ENCODE results near the gene PRRX2.

GRCh38 chr9:129672702-129673101 is 7.3 kb downstream of the PRRX2 start:
- TF ChIP-seq ZNF350 (tag by site-specific recombination; IDR thresholded peaks at IDR 0.05) = no peak
- no peak for TF ChIP-seq CTCF (tag by site-specific recombination; IDR thresholded peaks at IDR 0.05)
- no peak for TF ChIP-seq REST (tag by site-specific recombination; IDR thresholded peaks at IDR 0.05)
- TF ChIP-seq ZNF585B (tag by site-specific recombination; IDR thresholded peaks at IDR 0.05) = no peak
- TF ChIP-seq ZSCAN18 (tag by site-specific recombination; IDR thresholded peaks at IDR 0.05) = no peak
- no peak for TF ChIP-seq BCL6B (tag by site-specific recombination; IDR thresholded peaks at IDR 0.05)
- TF ChIP-seq ZNF10 (tag by site-specific recombination; IDR thresholded peaks at IDR 0.05) = no peak
- no peak for TF ChIP-seq ZFP3 (tag by site-specific recombination; IDR thresholded peaks at IDR 0.05; ENCODE audit: low read depth)
- no peak for TF ChIP-seq YY1 (tag by site-specific recombination; IDR thresholded peaks at IDR 0.05)
- TF ChIP-seq ZNF274 (IDR thresholded peaks at IDR 0.05; ENCODE audit: low read length) = no peak
- TF ChIP-seq ZNF274 (tag by site-specific recombination; IDR thresholded peaks at IDR 0.05; ENCODE audit: borderline replicate concordance) = no peak
- no peak for TF ChIP-seq ZNF133 (tag by site-specific recombination; IDR thresholded peaks at IDR 0.05)
- no peak for TF ChIP-seq PBX3 (CRISPR knock-in tag; IDR thresholded peaks at IDR 0.05)

Data from HEK293 (cell line).